G401.6 (cell line): Measurements from ENCODE around the gene MEGF9.

Source experiments
- FAIRE-seq: peaks from 2 replicates; lab custom pipeline; 2012; peaks lifted over from hg19 to GRCh38; lab: Jason Lieb, UNC

The MEGF9 gene

DNA sequence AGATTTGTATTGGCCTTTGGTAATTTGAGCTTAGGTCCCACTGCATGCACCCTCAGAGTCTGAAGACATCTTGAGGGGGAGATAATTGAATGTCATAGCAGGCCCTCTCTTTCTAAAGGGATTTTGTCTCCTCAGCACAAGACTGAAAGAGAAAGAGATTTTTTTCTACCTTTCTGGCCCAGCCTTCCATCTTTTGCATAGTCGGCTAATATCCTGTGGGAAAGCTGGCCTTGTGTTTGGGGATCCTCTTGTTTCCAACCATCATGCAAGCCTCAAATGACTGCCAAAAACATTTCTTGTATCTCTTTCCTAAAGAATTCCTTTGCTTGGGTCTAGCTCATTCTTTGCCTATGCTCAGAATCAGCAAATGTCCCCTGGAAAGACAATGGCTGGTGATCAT is 92.3 kb downstream of the MEGF9 start:
- no peak for FAIRE-seq

DNA sequence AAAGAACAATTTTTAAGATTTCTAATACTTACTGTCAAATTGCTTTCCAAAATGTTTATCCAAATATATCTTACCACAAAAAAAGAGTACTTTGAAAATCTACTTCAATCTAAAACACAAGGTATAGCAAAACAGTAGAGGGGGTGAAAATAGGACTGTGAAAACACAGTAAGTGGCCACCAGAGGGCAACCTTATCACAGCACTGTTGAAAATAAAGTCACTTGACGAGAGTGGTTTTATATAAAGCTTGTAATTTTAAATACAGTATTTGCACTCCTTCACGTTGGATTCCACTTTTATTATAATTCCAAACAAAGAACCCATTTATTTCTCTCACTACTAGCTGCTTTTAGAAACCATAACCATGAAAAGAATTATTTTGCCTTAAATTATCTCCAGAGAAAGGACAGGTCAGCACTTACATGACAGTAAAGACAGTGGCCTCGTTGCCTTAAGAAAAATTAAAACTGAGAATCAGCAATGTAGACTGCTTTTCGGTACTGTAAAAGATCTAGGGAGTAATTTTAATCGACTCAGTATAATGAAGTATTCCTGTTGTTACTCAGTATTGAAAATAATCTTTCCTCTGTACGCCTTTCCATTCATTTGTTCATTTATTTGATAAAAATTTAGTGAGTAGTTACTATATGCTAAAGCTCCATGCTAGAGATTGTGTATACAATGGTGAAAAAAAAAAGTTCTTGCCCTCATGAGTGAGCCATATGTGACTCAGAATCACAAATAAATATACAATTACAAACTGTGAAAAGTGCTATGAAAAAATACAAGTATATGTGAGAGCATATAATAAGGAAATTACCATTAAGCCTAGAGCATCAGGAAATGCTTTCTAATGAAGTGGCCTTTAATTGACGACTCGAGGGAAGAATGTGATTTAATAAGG is 94.3 kb downstream of the MEGF9 start:
- peak; percentile 96 for FAIRE-seq

DNA sequence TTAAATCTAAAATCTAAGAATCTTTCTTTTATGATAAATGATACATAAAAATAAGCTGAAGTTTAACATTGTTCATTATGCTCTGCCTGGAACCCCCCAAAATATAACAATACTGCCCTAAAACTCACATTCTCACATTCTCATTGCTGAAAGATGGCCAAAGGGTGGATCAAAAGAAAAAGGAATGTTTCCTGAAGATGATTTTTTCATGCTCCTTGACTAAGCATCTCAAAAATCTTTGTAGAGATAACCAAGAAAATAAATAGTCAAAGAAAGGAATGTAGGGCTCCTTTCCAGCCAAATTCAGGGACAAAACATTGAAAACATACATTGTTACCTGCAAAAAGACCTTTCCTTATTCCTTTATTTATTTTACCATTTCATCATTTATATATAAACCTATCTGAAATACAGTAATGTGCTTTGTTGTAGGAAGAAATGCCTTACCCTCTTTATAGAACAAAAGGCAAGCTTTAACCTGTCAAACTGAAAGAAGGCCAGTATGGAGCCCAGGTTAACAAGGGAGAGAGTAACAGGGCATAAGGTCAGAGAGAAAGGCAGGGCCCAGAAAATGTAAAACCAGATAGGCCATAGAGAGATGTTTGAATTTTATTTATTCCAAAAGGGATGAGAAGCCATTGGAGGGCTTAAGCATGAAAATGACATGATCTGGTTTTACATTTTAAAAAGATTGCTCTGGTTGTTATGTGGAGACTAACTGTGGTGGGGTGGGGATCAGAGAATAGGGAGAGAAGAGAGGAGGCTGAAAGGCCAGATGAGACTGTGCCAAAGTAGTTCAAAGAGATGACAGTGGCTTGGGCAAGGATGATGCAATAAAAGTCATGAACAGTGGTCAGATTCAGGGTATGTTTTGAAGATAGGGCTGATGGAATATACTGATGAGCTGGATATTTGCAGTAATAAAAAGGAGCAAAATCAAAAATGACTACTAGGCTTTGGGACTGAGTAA is 97.0 kb downstream of the MEGF9 start:
- FAIRE-seq: no peak

DNA sequence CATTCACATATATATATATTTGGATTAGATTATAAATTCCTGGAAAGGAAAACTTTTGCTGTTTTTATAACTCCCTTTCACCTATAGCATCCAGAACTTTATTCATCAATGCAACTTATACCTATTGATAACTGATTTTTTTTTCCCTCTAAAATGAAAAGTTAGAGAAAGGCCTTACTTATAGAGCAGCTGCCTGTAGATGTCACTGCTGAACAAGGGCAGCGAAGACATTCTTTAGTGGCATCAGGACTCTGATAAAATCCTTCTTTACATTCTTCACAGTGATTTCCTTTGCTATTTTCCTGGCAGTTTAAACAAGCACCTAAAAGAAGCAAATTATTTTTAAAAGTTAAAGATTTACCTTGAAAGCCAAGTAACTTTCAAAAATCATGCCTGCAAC is 102.1 kb downstream of the MEGF9 start:
- FAIRE-seq: peak; percentile 72

DNA sequence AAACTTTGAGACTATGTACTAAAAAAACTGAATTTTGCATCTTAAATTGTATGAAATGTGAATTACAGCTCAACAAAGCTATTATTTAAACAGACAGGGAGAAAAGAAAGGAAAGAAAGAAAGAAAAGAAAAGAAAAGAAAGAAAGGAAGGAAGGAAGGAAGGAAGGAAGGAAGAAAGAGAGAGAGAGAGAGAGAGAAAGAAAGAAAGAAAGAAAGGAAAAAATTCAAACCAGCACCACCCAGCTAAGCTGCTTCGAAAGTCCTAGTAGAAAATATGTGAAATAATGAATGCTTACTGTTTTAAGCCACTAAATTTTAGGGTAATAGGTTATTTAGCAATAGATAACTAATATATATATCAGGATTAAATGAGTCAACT is 102.6 kb downstream of the MEGF9 start:
- FAIRE-seq: no peak

DNA sequence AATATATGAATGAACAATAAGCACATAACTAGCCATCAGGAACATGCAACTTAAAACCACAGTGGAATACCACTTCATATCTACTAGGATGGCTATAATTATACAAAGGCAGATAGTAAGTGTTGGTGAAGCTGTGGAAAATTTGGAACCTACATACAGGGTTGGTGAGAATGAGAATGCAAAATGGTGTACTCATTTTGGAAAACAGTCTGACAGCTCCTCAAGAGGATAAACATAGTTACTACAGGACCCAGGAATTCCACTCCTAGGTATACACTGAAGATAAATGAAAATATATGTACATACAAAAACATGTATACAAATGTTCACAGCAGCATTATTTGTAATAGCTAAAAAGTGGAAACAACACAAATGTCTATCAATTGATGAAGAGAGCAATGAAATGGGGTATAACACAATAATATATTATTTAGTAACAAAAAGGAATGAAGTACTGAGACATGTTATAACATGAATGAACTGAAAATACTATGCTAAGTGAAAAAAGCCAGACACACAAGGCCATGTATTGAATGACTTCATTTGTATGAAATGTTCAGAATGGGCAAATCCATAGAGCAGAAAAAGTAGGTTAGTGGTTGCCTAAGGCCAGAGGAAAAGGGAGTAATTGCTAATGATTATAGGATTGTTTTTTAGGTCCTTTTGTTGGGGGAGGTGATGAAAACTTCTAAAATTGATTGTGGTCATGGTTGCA is 103.1 kb downstream of the MEGF9 start:
- FAIRE-seq: peak; percentile 53

DNA sequence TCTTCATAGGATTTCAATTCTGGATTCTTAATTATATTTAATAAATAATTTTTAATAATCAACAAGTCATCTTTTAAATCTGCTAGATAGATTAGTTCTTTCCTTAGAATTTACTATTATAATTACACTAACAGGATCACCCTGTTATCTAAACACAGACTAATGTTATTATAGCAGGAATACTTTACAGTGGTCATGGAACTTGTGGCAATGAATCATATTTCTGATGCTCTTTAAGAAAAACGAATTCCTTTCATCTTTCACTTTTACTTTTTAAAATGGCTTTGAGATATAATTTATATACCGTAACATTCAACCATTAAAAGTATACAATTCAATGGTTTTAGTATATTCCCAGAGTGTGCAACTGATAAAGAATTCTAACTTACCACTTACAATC is 104.6 kb downstream of the MEGF9 start:
- no peak for FAIRE-seq

DNA sequence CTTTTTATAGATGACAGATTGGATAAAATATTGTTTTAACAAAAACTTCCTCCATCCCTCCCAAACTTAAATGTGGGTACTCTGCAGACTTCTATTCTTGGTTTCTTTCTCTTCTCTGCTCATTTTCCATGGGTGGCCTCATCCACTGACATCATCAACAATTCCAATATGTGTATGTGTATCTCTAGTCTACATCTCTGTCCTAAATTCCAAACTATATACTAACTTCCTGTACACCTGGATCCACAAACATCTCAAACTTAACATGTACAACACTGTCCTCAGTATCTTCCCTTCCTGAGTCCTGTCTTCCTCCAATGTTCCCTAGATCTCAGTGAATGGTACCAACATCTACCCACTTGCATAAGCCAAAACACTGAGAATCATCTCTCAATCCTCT is 105.8 kb downstream of the MEGF9 start:
- no peak for FAIRE-seq

DNA sequence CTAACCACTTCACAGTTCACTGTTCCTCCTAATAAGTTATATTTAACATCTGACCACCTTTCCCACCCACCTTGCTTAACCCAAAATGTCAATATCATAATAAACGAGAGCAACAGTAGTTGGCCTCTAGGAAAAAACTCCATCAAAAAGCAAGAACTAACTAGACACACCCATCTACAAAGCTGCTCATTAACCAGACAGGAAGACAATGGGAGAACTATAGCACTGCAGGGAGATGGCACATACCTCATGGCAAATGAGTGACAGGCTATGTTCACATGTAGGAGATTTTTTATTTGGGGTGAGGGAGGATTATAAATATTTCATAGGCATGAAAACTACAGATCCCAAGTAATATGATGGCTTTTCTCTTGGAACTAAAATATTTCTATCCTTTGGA is 110.7 kb downstream of the MEGF9 start:
- FAIRE-seq: no peak

DNA sequence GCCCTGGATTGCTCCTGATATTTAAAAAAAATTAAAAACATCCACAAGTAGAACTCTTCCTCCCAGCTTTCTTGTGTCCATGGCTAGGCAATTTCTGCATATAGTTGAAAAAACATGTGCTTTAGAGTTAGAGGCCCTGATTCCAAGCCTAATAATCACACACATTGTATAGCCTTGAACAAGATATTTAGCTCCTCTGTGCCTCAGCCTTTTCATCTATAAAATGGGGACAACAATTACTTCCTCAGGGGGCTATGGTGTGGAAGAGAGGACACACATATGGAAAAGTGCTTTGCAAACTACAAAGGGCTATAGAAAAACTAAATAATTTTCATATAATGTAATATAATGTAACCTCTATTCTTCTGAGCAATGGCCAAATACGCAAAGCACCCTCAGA is 111.3 kb downstream of the MEGF9 start:
- no peak for FAIRE-seq

DNA sequence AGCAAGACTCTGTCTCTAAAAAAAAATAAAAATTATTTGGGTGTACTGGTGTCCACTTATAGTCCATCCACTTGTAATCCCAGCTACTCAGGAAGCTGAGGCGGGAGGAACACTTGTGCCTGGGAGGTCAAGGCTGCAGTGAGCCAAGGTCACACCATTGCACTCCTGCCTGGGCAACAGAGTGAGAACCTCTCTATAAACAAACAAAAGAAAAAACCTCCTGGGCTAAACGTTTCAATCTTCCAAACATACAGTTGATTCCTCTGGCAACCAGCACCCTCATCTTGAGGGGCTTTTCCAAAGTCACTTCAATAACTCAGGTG is 120.4 kb downstream of the MEGF9 start:
- FAIRE-seq: no peak

DNA sequence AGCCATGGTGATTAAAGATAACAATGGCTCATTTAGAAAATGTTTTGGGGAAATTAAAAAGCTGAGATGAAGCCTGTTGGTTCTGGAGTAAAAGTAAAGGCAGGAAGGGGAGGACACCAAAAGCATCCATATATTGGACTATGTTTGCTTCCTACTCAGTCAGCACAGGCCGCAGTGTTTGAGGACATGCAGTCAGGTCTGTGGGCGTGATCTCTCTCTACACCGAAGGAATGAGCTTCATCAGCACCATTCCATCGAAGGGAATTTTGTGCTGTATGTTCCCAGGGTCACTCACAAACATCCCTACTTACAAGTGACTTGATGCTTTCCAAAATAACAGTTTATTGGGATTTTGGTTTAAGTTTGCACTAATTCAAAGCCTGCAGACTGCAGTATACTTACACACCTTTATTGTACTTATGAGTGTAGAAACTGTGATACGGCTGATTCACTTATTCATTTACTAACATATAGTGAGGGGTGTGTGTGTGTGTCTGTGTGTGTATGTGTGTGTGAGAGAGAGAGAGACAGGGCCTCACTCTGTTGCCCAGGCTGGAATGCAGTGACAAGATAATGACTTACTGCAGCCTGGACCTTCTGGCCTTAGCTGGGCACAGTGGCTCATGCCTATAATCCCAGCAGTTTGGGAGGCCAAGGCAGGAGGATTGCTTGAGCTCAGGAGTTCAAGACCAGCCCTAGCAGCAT is 120.9 kb downstream of the MEGF9 start:
- FAIRE-seq: no peak

DNA sequence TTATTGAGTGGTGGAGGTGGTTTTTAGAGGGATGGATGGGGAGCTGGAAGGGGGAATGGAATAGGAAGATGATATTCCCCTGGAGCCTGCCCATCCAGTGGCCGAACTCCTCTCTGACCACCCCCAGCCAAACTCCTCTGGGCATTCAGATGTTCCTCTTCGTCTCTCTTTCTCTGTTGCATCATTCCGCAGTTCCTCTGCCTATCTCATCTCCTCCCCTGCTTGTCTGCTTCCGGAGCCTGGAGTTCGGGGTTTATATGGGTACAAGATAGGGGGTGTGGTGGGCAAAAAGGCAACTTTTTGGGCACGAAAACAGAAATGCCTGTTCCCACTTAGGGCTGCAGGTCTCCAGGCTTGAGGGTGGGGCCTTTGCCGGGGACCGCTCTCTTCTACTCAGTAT is 122.1 kb downstream of the MEGF9 start:
- no peak for FAIRE-seq

DNA sequence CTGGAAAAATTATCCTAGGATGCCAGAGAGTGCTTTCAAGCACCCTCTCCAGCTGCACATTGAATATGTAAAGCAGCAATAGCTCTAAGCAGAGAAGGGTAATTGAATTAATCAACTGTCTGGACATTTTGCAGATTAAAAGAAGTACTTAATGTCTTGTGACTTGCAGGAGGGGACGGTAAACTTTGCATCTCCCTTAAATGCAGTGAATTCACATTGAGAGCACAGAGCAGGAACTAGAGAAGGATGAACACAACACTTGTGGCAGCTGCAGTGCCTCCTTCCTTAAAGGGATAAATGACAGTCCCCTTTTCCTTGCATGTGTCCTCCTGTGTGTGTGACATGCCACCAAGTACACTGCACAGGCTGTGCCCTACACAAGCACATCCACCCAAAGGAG is 126.9 kb downstream of the MEGF9 start:
- FAIRE-seq: no peak

DNA sequence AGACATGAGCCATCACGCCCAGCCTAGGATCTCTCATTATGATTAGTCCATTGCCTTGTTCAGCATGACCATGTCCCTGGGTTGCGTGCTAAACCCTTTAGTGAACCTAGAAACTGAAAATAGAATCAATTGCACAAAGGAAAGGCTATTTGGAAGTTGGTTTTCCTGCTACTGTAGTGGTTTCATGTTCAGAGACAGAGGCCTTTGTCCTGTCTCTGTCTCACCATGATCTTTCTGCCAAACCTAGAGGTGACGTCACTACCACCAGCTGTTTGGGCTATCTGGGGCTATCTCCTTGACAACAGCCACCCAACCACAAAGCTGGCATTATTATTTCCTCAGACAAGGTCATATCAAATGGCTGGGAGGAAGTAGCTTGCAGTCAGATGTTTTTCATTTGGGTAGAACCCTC is 130.3 kb downstream of the MEGF9 start:
- no peak for FAIRE-seq

DNA sequence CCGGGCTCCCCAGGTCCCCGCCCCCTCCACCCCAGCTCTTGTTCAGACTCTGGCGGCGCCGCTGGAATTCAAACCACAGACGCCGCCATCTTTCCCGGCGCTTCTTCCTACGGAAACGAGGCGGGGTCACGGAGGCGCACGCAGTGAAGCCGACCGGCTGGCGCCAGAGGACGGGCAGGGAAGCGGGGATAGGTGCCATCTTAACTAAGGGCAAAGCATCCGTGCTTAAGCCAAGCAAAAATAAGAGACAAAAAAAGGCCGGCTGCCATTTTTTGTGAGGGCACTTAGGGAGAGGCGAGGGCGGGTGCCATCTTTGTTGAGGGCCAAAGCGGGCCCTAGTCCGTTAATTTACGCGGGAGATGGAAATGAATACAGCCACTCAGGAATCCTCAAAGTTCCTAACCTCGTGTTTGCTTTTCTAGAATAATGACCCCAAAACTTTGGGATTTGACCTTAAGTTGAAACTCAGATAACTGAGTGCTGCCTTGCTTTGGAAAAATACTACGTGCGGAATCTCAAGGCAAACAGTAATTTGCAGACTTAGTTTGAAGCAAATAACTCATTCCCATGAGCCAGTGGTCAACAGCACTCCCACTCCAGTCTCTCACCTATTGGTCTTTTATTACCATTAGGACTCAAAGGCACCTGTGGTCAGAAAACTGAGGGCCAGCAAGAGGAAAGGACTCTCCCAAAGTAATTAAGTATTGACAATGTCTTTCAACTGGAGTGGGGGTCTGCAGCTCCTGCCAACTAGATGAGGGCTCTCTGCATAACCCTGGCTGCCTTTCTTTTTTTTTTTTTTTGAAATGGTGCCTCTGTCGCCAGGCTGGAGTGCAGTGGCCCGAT is 134.0 kb downstream of the MEGF9 start, which contains the start of gene CDK5RAP2:
TSS of gene CDK5RAP2 (minus strand) at position 117 of the 846 bp plus-strand sequence. CDS start 189 bp downstream, outside the sequence.
- peak; percentile 96 for FAIRE-seq

DNA sequence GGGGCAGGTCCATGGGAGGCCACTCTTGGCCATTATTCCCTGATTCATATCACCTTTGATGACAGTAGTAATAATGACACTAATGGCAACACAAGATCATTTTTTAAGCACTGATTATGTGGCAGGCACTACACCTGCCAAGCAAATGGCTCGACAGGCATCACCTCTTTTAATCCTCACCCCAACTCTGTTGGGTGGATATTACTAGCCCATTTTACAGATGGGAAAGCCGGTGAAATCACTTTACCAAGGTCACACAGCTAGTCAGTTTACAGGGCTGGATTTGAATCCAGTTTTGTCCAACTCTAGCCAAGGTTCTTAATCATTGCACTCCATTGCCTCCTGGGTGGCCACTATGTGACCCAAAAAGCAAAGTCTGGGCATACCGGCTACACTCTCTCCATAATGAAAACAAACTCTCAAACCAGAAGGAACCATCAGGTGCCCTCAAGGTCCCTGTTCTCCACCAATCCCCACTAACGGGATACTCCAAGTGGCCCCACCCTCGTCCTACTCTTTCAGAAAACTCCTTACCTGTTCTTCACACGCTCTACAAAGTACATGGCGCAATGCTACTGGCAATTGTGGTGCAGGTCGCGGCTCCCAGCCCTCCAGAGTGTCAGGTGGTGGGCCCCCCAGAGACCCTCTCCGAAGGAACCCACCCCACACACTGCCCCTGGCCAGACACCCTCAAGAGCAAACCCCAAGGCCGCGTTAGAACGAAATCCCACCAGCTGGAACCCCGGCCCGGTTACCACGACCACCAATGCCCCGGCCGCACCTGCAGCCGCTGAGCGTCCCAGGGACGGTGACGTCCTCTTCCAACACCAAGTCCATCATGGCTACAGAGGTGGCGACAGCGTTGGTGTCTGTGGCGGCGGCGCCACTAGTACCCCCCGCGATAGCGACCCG is 134.9 kb downstream of the MEGF9 start:
- no peak for FAIRE-seq

DNA sequence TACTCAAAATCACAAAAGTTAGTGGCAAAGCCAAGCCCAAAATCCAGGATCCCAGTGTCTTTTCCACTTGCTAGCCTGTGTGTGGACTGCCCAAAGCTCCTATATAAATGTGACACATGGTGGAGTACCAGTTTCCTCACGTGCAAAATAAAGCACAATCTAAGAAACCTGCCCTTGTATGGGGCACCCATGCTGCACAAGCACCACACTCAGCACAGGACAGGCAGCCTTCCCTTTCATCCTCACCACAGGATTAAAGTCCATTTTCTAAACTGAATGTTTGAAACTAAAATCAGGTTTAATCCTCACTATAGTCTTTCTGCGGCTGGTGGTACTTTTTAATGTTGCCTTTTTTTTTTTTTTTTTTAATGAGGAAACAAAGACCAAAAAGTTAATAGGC is 139.8 kb downstream of the MEGF9 start:
- FAIRE-seq: no peak

DNA sequence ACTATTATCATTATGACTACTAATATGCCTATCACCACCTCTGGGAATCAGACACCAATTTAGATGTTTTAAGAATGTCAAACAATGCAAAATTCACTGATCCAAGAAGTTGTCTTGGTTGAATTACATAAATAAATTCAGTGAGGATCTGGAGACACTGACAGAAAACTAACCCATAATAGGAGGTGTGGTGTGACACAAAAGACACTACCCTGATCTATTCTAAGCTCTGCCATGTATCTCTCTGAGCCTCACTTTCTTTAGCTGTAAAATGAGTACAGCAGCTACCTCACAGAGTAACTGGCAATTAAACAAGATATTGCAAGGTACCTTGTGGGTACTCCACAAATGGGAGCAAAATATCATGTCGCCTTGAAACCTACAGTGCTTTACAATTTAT is 141.8 kb downstream of the MEGF9 start:
- FAIRE-seq: no peak
